ENCODE results near the gene SNAI1. TPM values are rescaled to one million over a fixed set of nuclear protein-coding genes. Genes with fewer than 3 reads are reported as not detected.
"Not testable (repeated sequence)": the region's sequence is repeated elsewhere in the genome, so short reads cannot be mapped to it uniquely, and the experiment has no call there.

SNAI1 gene
- total RNA-seq, 1 experiment from 2014 or later, result 4.1 TPM

GRCh38 chr20:49951151-49951550 lies 31.6 kb upstream of the SNAI1 start:
- H3K36me3 ChIP-seq (ENCODE audit: insufficient read depth, low read length, poor library complexity, severe bottlenecking), result peaks cover 74% of the 10 kb centered on the region
- BruUV-seq (replicated peaks), result no TSS peak
- no peak overlapping the region for H3K27ac ChIP-seq (ENCODE audit: low read depth, low read length, poor library complexity, severe bottlenecking)
- H3K4me3 ChIP-seq (ENCODE audit: low read depth, low read length, poor library complexity, severe bottlenecking), result no peak overlapping the region
- H3K27me3 ChIP-seq (replicated peaks; ENCODE audit: insufficient read depth, low read depth, low read length, poor library complexity), result no peaks in the 10 kb centered on the region
- intact Hi-C loops (cut with micrococcal nuclease; ENCODE audit: unreplicated experiment), result no loop called here
- DNase-seq (ENCODE audit: low spot score), result no peak
- CTCF ChIA-PET, result no interaction called here
- TF ChIP-seq, protein P1, sequence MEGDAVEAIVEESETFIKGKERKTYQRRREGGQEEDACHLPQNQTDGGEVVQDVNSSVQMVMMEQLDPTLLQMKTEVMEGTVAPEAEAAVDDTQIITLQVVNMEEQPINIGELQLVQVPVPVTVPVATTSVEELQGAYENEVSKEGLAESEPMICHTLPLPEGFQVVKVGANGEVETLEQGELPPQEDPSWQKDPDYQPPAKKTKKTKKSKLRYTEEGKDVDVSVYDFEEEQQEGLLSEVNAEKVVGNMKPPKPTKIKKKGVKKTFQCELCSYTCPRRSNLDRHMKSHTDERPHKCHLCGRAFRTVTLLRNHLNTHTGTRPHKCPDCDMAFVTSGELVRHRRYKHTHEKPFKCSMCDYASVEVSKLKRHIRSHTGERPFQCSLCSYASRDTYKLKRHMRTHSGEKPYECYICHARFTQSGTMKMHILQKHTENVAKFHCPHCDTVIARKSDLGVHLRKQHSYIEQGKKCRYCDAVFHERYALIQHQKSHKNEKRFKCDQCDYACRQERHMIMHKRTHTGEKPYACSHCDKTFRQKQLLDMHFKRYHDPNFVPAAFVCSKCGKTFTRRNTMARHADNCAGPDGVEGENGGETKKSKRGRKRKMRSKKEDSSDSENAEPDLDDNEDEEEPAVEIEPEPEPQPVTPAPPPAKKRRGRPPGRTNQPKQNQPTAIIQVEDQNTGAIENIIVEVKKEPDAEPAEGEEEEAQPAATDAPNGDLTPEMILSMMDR (conservative IDR thresholded peaks at IDR 0.05; ENCODE audit: low read depth, low read length), result no peak
- no peak for TF ChIP-seq EZH2 (IDR thresholded peaks at IDR 0.05; ENCODE audit: borderline replicate concordance, low read depth, low read length, poor library complexity, severe bottlenecking)
- H3K9me3 ChIP-seq (ENCODE audit: low read depth, low read length, poor library complexity, severe bottlenecking), result no peaks in the 10 kb centered on the region
- no peaks in the 10 kb centered on the region for H3K4me1 ChIP-seq (ENCODE audit: insufficient read depth, low read length, poor library complexity, severe bottlenecking)
- POLR2A ChIA-PET (ENCODE audit: low non-redundant PET), result no interaction called here

- DNase-seq (ENCODE audit: low spot score), result no peak
- H3K36me3 ChIP-seq (ENCODE audit: insufficient read depth, low read length, poor library complexity, severe bottlenecking), result peaks cover 49% of the 10 kb centered on the region
- CTCF ChIA-PET, result no interaction called here
These were observed 27.6 kb upstream of the SNAI1 start for GRCh38 chr20:49955167-49955566.

DNA sequence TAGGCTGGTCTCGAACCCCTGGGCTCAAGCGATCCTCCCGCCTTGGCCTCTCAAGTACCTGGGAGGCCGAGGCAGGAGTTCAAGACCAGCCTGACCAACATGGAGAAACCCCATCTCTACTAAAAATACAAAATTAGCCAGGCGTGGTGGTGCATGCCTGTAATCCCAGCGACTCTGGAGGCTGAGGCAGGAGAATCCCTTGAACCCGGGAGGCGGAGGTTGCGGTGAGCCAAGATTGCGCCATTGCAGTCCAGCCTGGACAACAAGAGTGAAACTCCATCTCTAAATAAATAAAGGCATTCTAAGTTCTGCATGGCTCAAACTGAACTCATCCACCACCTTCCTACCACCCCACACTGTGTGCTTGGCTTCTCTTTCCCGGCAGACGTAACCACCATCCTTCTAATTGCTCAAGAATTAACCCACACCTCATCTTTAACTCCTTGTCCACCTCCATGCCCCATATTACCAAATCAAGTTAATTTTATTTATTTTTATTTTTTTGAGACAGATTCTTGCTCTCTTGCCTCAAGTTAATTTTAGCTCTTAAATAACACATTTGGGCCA lies 26.9 kb upstream of the SNAI1 start:
- H3K27ac ChIP-seq (ENCODE audit: low read depth, low read length, poor library complexity, severe bottlenecking); H3K9me3 ChIP-seq (ENCODE audit: low read depth, low read length, poor library complexity, severe bottlenecking); H3K4me1 ChIP-seq (ENCODE audit: insufficient read depth, low read length, poor library complexity, severe bottlenecking); CTCF ChIA-PET; DNase-seq (ENCODE audit: low spot score); intact Hi-C loops (cut with micrococcal nuclease; ENCODE audit: unreplicated experiment); BruUV-seq (replicated peaks); H3K4me3 ChIP-seq (ENCODE audit: low read depth, low read length, poor library complexity, severe bottlenecking); H3K27me3 ChIP-seq (replicated peaks; ENCODE audit: insufficient read depth, low read depth, low read length, poor library complexity); POLR2A ChIA-PET (ENCODE audit: low non-redundant PET): not testable (repeated sequence)
- peaks cover 42% of the 10 kb centered on the region for H3K36me3 ChIP-seq (ENCODE audit: insufficient read depth, low read length, poor library complexity, severe bottlenecking)

More at GRCh38 chr20:49955167-49955566, 27.6 kb upstream of the SNAI1 start:
- Histone ChIP-seq H3K4me1 (ENCODE audit: insufficient read depth, low read length, poor library complexity, severe bottlenecking) (no peaks in the 10 kb centered on the region), H3K4me3 (ENCODE audit: low read depth, low read length, poor library complexity, severe bottlenecking) (no peak overlapping the region), H3K27ac (ENCODE audit: low read depth, low read length, poor library complexity, severe bottlenecking) (no peak overlapping the region), H3K27me3 (replicated peaks; ENCODE audit: insufficient read depth, low read depth, low read length, poor library complexity) (no peaks in the 10 kb centered on the region), H3K9me3 (ENCODE audit: low read depth, low read length, poor library complexity, severe bottlenecking) (no peaks in the 10 kb centered on the region)
- POLR2A ChIA-PET (ENCODE audit: low non-redundant PET), result no interaction called here
- TF ChIP-seq, protein P1 (conservative IDR thresholded peaks at IDR 0.05; ENCODE audit: low read depth, low read length), result no peak
- TF ChIP-seq EZH2 (IDR thresholded peaks at IDR 0.05; ENCODE audit: borderline replicate concordance, low read depth, low read length, poor library complexity, severe bottlenecking), result no peak
- no TSS peak for BruUV-seq (replicated peaks)
- intact Hi-C loops (cut with micrococcal nuclease; ENCODE audit: unreplicated experiment), result no loop called here

DNA sequence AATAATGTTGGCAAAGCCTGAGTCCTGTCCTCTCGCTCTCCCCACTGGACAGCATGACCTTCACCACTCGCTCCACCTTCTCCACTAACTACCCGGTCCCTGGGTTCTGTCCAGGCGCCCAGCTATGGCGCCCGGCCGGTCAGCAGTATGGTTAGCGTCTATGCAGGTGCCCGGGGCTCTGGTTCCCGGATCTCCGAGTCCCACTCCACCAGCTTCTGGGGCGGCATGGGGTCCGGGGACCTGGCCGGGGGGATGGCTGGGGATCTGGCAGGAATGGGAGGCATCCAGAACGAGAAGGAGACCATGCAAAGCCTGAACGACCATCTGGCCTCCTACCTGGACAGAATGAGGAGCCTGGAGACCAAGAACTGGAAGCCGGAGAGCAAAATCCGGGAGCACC lies 26.1 kb upstream of the SNAI1 start:
- no peaks in the 10 kb centered on the region for H3K4me1 ChIP-seq (ENCODE audit: insufficient read depth, low read length, poor library complexity, severe bottlenecking)
- H3K9me3 ChIP-seq (ENCODE audit: low read depth, low read length, poor library complexity, severe bottlenecking), result no peaks in the 10 kb centered on the region
- TF ChIP-seq, protein P1 (conservative IDR thresholded peaks at IDR 0.05; ENCODE audit: low read depth, low read length), result no peak
- TF ChIP-seq EZH2 (IDR thresholded peaks at IDR 0.05; ENCODE audit: borderline replicate concordance, low read depth, low read length, poor library complexity, severe bottlenecking), result no peak
- DNase-seq (ENCODE audit: low spot score), result no peak
- intact Hi-C loops (cut with micrococcal nuclease; ENCODE audit: unreplicated experiment), result no loop called here
- no peaks in the 10 kb centered on the region for H3K27me3 ChIP-seq (replicated peaks; ENCODE audit: insufficient read depth, low read depth, low read length, poor library complexity)
- no peak overlapping the region for H3K27ac ChIP-seq (ENCODE audit: low read depth, low read length, poor library complexity, severe bottlenecking)
- ChIA-PET POLR2A (ENCODE audit: low non-redundant PET) (no interaction called here), CTCF (no interaction called here)
- H3K4me3 ChIP-seq (ENCODE audit: low read depth, low read length, poor library complexity, severe bottlenecking), result no peak overlapping the region
- no TSS peak for BruUV-seq (replicated peaks)
- H3K36me3 ChIP-seq (ENCODE audit: insufficient read depth, low read length, poor library complexity, severe bottlenecking), result peaks cover 37% of the 10 kb centered on the region

DNA sequence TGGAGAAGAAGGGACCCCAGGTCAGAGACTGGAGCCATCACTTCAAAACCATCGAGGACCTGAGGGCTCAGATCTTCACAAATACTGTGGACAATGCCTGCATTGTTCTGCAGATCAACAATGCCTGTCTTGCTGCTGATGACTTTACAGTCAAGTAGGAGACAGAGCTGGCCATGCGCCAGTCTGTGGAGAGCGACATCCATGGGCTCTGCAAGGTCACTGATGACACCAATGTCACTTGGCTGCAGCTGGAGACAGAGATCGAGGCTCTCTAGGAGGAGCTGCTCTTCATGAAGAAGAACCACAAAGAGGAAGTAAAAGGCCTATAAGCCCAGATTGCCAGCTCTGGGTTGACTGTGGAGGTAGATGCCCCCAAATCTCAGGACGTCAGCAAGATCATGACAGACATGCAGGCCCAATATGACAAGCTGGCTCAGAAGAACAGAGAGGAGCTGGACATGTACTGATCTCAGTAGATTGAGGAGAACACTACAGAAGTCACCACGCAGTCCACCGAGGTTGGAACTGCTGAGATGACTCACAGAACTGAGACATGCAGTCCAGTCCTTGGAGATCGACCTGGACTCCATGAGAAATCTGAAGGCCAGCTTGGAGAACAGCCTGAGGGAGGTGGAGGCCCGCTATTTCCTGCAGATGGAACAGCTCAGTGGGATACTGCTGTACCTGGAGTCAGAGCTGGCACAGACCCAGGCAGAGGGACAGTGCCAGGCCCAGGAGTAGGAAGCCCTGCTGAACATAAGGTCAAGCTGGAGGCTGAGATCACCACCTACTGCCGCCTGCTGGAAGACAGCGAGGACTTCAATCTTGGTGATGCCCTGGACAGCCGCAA lies 25.5 kb upstream of the SNAI1 start:
- CTCF ChIA-PET; H3K27me3 ChIP-seq (replicated peaks; ENCODE audit: insufficient read depth, low read depth, low read length, poor library complexity); intact Hi-C loops (cut with micrococcal nuclease; ENCODE audit: unreplicated experiment); H3K4me3 ChIP-seq (ENCODE audit: low read depth, low read length, poor library complexity, severe bottlenecking); H3K9me3 ChIP-seq (ENCODE audit: low read depth, low read length, poor library complexity, severe bottlenecking); DNase-seq (ENCODE audit: low spot score); POLR2A ChIA-PET (ENCODE audit: low non-redundant PET); H3K4me1 ChIP-seq (ENCODE audit: insufficient read depth, low read length, poor library complexity, severe bottlenecking); BruUV-seq (replicated peaks); H3K27ac ChIP-seq (ENCODE audit: low read depth, low read length, poor library complexity, severe bottlenecking): not testable (repeated sequence)
- peaks cover 30% of the 10 kb centered on the region for H3K36me3 ChIP-seq (ENCODE audit: insufficient read depth, low read length, poor library complexity, severe bottlenecking)
